HEK293 (cell line): ENCODE measurements around the gene MARVELD3.
"Not testable (repeated sequence)": the region's sequence is repeated elsewhere in the genome, so short reads cannot be mapped to it uniquely, and the experiment has no call there.

Source experiments
- YY1 ChIP-seq: fragments of 450-650 bp; formaldehyde crosslinking; IDR thresholded peaks from 2 replicates; pipeline ENCODE4 v1.5.1; 2018; ENCODE audit warnings: missing biosample characterization, missing genetic modification characterization
- ZFP37 ChIP-seq: fragments of 450-650 bp; formaldehyde crosslinking; IDR thresholded peaks from 2 replicates; pipeline ENCODE4 v1.5.1; 2016; ENCODE audit warnings: missing biosample characterization, missing genetic modification characterization
- ZNF785 ChIP-seq: fragments of 450-650 bp; formaldehyde crosslinking; IDR thresholded peaks from 2 replicates; pipeline ENCODE4 v1.5.1; 2016; ENCODE audit warnings: missing biosample characterization, missing genetic modification characterization
- TF ChIP-seq, protein P1 (sequence below): fragments of 450-650 bp; formaldehyde crosslinking; IDR thresholded peaks from 2 replicates; pipeline ENCODE4 v1.5.1; 2016; ENCODE audit warnings: missing biosample characterization, missing genetic modification characterization
- TF ChIP-seq, protein P2 (sequence below): fragments of 450-650 bp; formaldehyde crosslinking; IDR thresholded peaks from 2 replicates; pipeline ENCODE4 v1.5.1; 2016; ENCODE audit warnings: missing biosample characterization, missing genetic modification characterization
- TF ChIP-seq, protein P3 (sequence below): fragments of 450-650 bp; formaldehyde crosslinking; IDR thresholded peaks from 2 replicates; pipeline ENCODE4 v1.5.1; 2017; ENCODE audit warnings: missing biosample characterization, missing genetic modification characterization
- TF ChIP-seq, protein P4 (sequence below): sonication (generic); formaldehyde crosslinking; IDR thresholded peaks from 2 replicates; pipeline ENCODE4 v1.8.1; 2022; ENCODE audit warnings: mild to moderate bottlenecking, moderate library complexity, missing genetic modification reagents
- TF ChIP-seq, protein P5 (sequence below): fragments of 450-650 bp; formaldehyde crosslinking; IDR thresholded peaks from 2 replicates; pipeline ENCODE4 v1.5.1; 2016; ENCODE audit warnings: missing biosample characterization, missing genetic modification characterization, low read depth

DNA sequence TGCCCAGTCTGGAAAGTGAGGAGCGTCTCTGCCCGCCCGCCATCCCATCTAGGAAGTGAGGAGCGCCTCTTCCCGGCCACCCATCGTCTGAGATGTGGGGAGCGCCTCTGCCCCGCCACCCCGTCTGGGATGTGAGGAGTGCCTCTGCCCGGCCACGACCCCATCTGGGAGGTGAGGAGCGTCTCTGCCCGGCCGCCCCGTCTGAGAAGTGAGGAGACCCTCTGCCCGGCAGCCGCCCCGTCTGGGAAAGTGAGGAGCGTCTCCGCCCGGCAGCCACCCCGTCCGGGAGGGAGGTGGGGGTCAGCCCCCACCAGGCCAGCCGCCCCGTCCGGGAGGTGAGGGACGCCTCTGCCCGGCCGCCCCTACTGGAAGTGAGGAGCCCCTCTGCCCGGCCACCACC lies 36.6 kb upstream of the MARVELD3 start:
- TF ChIP-seq, protein P1, sequence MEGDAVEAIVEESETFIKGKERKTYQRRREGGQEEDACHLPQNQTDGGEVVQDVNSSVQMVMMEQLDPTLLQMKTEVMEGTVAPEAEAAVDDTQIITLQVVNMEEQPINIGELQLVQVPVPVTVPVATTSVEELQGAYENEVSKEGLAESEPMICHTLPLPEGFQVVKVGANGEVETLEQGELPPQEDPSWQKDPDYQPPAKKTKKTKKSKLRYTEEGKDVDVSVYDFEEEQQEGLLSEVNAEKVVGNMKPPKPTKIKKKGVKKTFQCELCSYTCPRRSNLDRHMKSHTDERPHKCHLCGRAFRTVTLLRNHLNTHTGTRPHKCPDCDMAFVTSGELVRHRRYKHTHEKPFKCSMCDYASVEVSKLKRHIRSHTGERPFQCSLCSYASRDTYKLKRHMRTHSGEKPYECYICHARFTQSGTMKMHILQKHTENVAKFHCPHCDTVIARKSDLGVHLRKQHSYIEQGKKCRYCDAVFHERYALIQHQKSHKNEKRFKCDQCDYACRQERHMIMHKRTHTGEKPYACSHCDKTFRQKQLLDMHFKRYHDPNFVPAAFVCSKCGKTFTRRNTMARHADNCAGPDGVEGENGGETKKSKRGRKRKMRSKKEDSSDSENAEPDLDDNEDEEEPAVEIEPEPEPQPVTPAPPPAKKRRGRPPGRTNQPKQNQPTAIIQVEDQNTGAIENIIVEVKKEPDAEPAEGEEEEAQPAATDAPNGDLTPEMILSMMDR, result not testable (repeated sequence)
- TF ChIP-seq, protein P2, sequence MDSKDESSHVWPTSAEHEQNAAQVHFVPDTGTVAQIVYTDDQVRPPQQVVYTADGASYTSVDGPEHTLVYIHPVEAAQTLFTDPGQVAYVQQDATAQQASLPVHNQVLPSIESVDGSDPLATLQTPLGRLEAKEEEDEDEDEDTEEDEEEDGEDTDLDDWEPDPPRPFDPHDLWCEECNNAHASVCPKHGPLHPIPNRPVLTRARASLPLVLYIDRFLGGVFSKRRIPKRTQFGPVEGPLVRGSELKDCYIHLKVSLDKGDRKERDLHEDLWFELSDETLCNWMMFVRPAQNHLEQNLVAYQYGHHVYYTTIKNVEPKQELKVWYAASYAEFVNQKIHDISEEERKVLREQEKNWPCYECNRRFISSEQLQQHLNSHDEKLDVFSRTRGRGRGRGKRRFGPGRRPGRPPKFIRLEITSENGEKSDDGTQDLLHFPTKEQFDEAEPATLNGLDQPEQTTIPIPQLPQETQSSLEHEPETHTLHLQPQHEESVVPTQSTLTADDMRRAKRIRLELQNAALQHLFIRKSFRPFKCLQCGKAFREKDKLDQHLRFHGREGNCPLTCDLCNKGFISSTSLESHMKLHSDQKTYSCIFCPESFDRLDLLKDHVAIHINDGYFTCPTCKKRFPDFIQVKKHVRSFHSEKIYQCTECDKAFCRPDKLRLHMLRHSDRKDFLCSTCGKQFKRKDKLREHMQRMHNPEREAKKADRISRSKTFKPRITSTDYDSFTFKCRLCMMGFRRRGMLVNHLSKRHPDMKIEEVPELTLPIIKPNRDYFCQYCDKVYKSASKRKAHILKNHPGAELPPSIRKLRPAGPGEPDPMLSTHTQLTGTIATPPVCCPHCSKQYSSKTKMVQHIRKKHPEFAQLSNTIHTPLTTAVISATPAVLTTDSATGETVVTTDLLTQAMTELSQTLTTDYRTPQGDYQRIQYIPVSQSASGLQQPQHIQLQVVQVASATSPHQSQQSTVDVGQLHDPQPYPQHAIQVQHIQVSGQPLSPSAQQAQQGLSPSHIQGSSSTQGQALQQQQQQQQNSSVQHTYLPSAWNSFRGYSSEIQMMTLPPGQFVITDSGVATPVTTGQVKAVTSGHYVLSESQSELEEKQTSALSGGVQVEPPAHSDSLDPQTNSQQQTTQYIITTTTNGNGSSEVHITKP (tag by site-specific recombination), result not testable (repeated sequence)
- TF ChIP-seq ZFP37 (tag by site-specific recombination); YY1 (tag by site-specific recombination); ZNF785: not testable (repeated sequence)
- TF ChIP-seq, protein P3, sequence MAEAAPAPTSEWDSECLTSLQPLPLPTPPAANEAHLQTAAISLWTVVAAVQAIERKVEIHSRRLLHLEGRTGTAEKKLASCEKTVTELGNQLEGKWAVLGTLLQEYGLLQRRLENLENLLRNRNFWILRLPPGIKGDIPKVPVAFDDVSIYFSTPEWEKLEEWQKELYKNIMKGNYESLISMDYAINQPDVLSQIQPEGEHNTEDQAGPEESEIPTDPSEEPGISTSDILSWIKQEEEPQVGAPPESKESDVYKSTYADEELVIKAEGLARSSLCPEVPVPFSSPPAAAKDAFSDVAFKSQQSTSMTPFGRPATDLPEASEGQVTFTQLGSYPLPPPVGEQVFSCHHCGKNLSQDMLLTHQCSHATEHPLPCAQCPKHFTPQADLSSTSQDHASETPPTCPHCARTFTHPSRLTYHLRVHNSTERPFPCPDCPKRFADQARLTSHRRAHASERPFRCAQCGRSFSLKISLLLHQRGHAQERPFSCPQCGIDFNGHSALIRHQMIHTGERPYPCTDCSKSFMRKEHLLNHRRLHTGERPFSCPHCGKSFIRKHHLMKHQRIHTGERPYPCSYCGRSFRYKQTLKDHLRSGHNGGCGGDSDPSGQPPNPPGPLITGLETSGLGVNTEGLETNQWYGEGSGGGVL (tag by site-specific recombination), result not testable (repeated sequence)
- TF ChIP-seq, protein P4, sequence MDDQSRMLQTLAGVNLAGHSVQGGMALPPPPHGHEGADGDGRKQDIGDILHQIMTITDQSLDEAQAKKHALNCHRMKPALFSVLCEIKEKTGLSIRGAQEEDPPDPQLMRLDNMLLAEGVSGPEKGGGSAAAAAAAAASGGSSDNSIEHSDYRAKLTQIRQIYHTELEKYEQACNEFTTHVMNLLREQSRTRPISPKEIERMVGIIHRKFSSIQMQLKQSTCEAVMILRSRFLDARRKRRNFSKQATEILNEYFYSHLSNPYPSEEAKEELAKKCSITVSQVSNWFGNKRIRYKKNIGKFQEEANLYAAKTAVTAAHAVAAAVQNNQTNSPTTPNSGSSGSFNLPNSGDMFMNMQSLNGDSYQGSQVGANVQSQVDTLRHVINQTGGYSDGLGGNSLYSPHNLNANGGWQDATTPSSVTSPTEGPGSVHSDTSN (CRISPR knock-in tag), result not testable (repeated sequence)
- TF ChIP-seq, protein P5, sequence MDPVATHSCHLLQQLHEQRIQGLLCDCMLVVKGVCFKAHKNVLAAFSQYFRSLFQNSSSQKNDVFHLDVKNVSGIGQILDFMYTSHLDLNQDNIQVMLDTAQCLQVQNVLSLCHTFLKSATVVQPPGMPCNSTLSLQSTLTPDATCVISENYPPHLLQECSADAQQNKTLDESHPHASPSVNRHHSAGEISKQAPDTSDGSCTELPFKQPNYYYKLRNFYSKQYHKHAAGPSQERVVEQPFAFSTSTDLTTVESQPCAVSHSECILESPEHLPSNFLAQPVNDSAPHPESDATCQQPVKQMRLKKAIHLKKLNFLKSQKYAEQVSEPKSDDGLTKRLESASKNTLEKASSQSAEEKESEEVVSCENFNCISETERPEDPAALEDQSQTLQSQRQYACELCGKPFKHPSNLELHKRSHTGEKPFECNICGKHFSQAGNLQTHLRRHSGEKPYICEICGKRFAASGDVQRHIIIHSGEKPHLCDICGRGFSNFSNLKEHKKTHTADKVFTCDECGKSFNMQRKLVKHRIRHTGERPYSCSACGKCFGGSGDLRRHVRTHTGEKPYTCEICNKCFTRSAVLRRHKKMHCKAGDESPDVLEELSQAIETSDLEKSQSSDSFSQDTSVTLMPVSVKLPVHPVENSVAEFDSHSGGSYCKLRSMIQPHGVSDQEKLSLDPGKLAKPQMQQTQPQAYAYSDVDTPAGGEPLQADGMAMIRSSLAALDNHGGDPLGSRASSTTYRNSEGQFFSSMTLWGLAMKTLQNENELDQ, result not testable (repeated sequence)
